GM18505 (cell line): ENCODE results near the gene USP6.
"Not testable (repeated sequence)": the region's sequence is repeated elsewhere in the genome, so short reads cannot be mapped to it uniquely, and the experiment has no call there.

Source experiments
- ATAC-seq: cut with Tn5 transposase; IDR thresholded peaks from one replicate; pipeline ENCODE4 v1.9.1; 2021; ENCODE audit not compliant: unreplicated experiment
- POLR2A ChIP-seq: IDR thresholded peaks from 4 replicates; pipeline ENCODE4 v1.6.1; 2011; ENCODE audit warnings: borderline replicate concordance; ENCODE audit not compliant: insufficient read depth, insufficient read length; ENCODE audit errors: extremely low read depth

The USP6 gene

GRCh38 chr17:5138616-5139457 is 23.0 kb downstream of the USP6 start:
- no peak for ATAC-seq

GRCh38 chr17:5139458-5139732 is 23.6 kb downstream of the USP6 start:
- ATAC-seq = no peak

More at GRCh38 chr17:5138616-5139457, 23.0 kb downstream of the USP6 start:
- TF ChIP-seq POLR2A = no peak

GRCh38 chr17:5142877-5143276 is 27.0 kb downstream of the USP6 start:
- ATAC-seq = not testable (repeated sequence)

More at GRCh38 chr17:5139458-5139732, 23.6 kb downstream of the USP6 start:
- TF ChIP-seq POLR2A = no peak

GRCh38 chr17:5146122-5146521 is 30.3 kb downstream of the USP6 start:
- ATAC-seq = not testable (repeated sequence)

GRCh38 chr17:5160702-5161101 is 44.9 kb downstream of the USP6 start:
- ATAC-seq = not testable (repeated sequence)

GRCh38 chr17:5161793-5162192 is 46.0 kb downstream of the USP6 start:
- not testable (repeated sequence) for ATAC-seq

- TF ChIP-seq POLR2A = no peak
- ATAC-seq = no peak
Measured at GRCh38 chr17:5164436-5164835, 48.6 kb downstream of the USP6 start.

- not testable (repeated sequence) for ATAC-seq
Measured at GRCh38 chr17:5165791-5166564, 50.1 kb downstream of the USP6 start.

GRCh38 chr17:5175027-5175426 is 59.2 kb downstream of the USP6 start:
- not testable (repeated sequence) for ATAC-seq

- ATAC-seq = no peak
- no peak for TF ChIP-seq POLR2A
Measured at GRCh38 chr17:5179003-5179402, 63.2 kb downstream of the USP6 start.

- TF ChIP-seq POLR2A = no peak
- no peak for ATAC-seq
Measured at GRCh38 chr17:5181509-5182305, 65.9 kb downstream of the USP6 start.

GRCh38 chr17:5182597-5183409 is 67.0 kb downstream of the USP6 start:
- TF ChIP-seq POLR2A = no peak
- ATAC-seq = no peak

- no peak for TF ChIP-seq POLR2A
- no peak for ATAC-seq
Measured at GRCh38 chr17:5183410-5183793, 67.6 kb downstream of the USP6 start.
